ENCODE data around the gene GOLGA8Q.
"Not testable (repeated sequence)": the region's sequence is repeated elsewhere in the genome, so short reads cannot be mapped to it uniquely, and the experiment has no call there.

GOLGA8Q gene

GRCh38 chr15:30551750-30552149 lies at the start of gene GOLGA8Q:
Gene GOLGA8Q, plus strand, starts transcription at chr15:30552050. Its CDS starts 28 bp downstream, at chr15:30552078.
- DNase-seq (ENCODE audit: low read depth in 2 of 2) = not testable (repeated sequence)

- DNase-seq (ENCODE audit: low read depth in 2 of 2) = not testable (repeated sequence)
Observed at GRCh38 chr15:30502904-30503781, 48.7 kb upstream of the GOLGA8Q start.

- DNase-seq (ENCODE audit: low read depth in 2 of 2) = not testable (repeated sequence)
Observed at GRCh38 chr15:30504162-30504843, 47.5 kb upstream of the GOLGA8Q start.

- DNase-seq (ENCODE audit: low read depth in 2 of 2) = not testable (repeated sequence)
Observed at GRCh38 chr15:30514545-30514944, 37.3 kb upstream of the GOLGA8Q start.

GRCh38 chr15:30523453-30524243 lies 28.2 kb upstream of the GOLGA8Q start:
- not testable (repeated sequence) for DNase-seq (ENCODE audit: low read depth in 2 of 2)

- not testable (repeated sequence) for DNase-seq (ENCODE audit: low read depth in 2 of 2)
Observed at GRCh38 chr15:30525912-30526311, 25.9 kb upstream of the GOLGA8Q start.

GRCh38 chr15:30529049-30529448 lies 22.8 kb upstream of the GOLGA8Q start:
- DNase-seq (ENCODE audit: low read depth in 2 of 2) = not testable (repeated sequence)

- DNase-seq (ENCODE audit: low read depth in 2 of 2) = not testable (repeated sequence)
Observed at GRCh38 chr15:30566949-30567348, 15.1 kb downstream of the GOLGA8Q start.

GRCh38 chr15:30573012-30573491 lies 21.2 kb downstream of the GOLGA8Q start:
- not testable (repeated sequence) for DNase-seq (ENCODE audit: low read depth in 2 of 2)

- not testable (repeated sequence) for DNase-seq (ENCODE audit: low read depth in 2 of 2)
Observed at GRCh38 chr15:30579394-30579970, 27.6 kb downstream of the GOLGA8Q start.

- DNase-seq (ENCODE audit: low read depth in 2 of 2) = not testable (repeated sequence)
Observed at GRCh38 chr15:30580716-30581115, 28.9 kb downstream of the GOLGA8Q start.

- DNase-seq (ENCODE audit: low read depth in 2 of 2) = not testable (repeated sequence)
Observed at GRCh38 chr15:30598953-30599352, 47.1 kb downstream of the GOLGA8Q start.

GRCh38 chr15:30603796-30604195 lies 51.9 kb downstream of the GOLGA8Q start, which contains the start of gene GOLGA8H:
Gene GOLGA8H, plus strand, starts transcription at chr15:30604028. Its CDS starts 98 bp downstream, at chr15:30604126.
- DNase-seq (ENCODE audit: low read depth in 2 of 2) = not testable (repeated sequence)

All from stimulated activated CD8-positive, alpha-beta memory T cell treated with anti-CD3 and anti-CD28 coated beads, Interleukin-7, amount 100 ng/mL, for 1 hour (primary cell).